AML-193 (cell line): ENCODE data around the gene UGT1A6.
"Not testable (repeated sequence)": the region's sequence is repeated elsewhere in the genome, so short reads cannot be mapped to it uniquely, and the experiment has no call there.

Source experiments
- DNase-seq, 2 experiments: peaks; one replicate each; lab custom pipeline; 2025; lab: John Stamatoyannopoulos, UW

UGT1A6 gene

DNA sequence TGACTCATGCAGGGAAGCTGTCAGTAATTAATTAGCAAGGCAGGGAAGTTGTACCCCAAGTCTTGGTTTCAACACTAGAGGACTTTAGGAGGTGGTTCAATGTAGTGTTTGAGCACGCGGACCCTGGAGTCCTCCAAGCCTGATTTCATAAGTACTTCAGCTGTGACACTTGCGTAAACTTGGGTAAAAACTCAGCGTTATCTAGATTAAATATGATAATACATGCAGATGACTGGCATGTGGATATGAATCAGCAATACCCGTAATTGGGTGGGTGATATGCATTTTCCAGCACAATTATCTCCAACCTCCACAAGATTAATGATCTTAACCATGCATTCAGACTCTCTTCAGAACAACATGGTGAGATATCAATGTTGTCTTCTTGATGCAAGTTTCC is 5.8 kb upstream of the UGT1A6 start:
- DNase-seq: no peak

DNA sequence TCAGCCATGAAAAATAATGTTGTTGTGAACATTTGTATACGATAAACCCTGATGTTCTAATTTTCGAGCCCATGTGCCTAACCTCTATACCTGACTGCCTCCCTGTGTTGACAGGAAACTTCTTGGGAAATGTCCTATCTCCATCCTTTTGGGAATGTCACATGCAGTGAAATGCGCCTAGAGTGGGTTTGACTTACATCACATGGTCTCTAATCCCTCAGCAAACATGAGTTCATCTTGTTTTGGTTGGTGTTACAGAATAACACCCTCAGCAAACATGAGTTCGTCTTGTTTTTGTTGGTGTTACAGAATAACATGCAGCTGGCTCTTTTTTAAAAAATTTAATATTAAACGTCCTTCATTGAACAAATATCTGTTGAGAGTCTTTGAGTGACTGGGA is 4.3 kb upstream of the UGT1A6 start:
- DNase-seq: no peak

DNA sequence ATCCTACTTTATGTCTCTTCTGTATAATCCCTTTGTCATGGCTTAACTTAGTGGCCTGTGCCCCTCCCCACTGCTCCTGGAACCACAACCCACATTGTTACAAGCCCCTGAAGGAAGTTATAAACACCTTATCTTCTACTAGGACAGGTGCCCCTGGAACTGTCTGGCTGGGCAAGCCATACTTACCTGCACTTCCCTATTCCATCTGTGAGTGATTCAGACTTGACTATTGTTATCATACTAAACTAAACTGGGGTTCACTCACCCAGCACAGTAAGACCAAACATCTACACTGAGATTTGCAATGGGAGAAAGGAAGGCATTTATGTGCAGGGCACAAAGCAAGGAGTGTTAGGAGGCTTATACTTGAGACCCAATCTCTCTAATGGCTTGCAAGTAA is 3.7 kb upstream of the UGT1A6 start:
- DNase-seq: no peak

DNA sequence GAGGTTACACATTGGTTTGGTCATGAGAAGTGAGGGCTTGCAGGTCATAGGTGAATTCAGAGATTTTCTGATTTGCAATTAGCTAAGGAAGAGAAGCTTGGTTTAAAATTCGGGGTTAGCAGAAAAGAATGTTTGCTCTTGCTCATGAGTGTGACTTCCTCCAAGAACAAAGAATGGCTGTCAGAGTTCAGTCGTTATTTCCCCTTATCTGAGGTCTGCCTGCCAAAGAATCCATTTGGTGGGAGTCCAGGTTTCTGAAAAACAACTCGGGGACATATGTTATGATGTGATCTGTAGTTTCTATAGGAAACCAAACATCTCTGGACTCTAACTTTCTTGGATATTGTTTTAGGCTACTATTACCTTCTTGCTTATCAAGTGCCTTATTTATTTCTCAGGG is 3.2 kb upstream of the UGT1A6 start:
- DNase-seq: no peak

DNA sequence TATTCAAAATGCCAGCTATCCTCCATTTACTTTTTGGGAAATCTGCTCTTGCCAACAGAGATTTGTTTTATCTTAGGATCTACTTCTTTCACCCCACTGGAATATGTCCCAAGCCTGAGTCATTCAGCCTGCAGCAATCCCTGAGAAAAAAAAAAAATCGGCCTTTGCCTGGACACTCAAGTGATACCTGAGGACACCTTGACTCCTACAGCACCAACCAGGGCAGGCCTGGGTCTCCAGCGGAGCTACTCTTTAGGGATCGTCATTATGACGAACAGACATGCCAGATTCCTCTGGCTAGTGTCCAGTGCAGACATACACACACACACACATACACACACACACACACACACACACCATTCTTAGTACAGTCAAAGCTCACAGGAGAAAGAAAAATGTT is 2.2 kb upstream of the UGT1A6 start:
- no peak for DNase-seq

DNA sequence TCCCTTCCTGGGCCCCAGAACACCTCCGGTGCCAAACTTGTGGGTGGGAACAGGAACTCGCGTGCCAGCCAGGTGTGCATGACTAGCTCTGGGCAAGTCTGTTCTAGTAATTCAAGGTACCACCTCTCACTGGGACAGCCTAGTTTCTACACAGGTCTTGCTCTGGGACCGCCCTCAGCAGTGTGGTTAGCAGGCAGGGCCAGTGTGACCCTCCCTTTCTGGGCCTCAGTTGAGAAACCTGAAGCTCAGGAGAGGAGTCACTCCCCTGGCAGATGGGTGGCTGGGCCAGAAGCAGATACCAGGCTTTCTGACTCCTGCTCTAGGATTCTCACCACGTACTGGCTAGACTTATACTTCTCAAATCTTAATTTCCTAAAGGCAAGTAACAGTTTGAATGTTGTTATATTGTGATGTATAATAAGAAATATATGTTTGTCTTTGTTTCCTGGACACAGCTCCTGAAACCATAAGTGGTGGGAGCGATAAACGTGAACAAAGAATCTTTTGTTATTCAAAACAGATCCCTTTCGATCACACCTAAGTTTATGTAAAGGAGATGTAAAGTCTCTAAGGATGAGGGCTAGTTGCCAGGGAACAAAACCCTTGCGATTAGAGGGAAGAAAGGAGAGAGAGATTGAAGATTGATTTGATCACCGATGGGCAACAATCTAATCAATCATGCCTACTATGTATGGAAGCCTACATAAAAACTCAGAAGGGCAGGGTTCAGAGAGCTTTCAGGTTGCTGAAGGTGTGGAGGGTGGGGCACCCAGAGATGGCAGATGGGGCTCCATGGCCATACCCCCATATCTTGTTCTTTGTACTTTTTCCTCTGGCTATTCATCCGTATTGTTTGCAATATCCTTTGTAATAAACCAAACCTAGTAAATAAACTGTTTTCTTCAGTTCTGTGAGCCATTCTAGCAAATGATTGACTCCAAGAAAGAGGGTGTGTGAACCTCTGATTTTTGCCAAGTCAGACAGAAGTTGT is 952 bp upstream of the UGT1A6 start:
- no peak for DNase-seq

DNA sequence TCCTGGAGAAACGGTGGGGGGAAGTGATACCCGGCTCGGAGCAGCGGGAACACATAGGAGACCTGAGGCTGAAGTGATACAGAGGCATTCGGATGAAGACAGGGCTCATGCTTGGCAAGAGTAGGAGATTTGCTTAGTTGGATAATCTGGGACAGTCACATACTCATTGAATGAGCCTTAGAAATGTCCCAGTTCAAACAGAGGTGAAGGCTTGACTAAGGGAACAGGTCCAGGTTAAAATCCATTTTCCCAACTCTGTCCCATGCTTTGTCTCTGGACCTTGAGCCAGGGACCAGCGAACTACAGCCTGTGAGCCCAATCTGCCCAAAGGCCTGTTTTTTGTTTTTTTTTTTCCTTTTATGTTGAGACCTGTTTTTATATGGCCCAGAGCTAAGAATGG is 1.3 kb downstream of the UGT1A6 start:
- DNase-seq: no peak

DNA sequence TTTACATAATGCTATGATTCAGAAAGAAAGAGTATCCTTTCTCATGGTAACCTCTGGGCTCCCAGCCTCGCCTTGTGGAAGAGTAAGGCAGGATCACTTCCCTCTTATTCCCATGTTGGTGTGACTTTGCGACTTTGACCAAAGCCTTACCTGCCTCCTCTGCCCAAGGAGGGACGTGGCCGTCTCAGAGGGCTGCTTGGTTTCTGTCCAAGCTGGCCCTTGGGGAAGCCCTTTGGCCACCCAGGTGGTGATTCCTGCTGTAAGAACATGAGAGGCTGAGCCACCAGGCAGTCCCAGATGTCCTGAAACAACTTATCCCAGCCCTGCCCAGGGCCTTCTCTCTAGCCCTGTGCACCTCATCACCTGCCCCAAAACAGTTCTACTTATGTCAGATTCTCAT is 6.0 kb downstream of the UGT1A6 start:
- DNase-seq: no peak

DNA sequence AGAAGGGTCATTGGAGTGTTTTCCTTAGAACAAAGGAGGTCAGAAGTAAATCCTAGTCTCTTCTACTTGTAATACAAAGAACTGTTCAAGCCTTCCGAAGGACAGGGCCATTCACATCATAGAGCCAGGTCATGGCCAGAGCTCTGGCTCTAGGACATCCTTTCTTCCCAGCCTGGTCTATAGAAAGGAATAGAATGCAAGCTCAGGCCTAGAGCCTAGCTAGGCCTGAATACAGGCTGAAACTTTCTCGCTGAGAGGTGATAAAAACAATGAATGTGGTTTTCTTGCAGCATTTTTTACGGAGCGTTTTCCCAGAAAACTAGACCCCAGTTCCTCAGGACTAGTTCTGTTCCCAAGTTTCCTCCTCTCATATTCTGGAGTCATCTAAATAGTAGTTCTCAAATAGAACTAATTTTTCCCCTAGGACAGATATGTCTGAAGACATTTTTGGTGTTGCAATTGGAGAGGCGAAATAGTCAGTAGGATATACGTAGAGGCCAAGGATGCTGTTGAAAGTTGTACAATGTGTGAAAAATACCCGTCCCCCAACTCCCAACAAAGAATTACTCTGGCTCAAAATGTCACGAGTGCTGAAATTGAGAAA is 6.8 kb downstream of the UGT1A6 start:
- DNase-seq: no peak

DNA sequence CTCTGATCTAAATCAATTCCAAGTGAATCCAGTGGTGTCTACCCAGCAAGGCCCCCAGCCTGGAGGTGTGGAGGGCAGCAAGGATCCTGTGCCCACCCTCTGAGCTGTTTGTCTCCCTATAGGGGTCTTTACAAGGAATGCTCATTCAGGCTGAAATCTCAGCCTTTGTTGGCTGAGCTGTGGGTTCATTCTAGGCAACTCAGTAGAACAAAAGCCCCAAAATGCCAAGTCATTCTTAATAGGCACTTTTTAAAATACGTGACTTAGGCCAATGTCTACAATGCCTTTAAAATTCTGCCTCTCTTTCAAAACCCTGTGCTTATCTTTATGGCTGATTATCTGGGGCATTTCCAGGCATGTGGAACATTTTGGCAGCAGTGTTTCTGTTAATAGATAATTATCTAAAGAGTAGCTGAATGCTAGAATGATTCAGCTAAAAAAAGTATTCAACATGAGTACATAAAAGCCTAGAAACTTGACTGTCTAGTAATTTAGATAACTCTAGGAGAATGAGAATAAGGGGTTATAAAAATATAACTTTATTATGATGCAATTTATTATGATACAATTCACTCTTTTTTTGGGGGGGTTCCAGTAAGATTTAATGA is 7.4 kb downstream of the UGT1A6 start:
- DNase-seq: no peak

DNA sequence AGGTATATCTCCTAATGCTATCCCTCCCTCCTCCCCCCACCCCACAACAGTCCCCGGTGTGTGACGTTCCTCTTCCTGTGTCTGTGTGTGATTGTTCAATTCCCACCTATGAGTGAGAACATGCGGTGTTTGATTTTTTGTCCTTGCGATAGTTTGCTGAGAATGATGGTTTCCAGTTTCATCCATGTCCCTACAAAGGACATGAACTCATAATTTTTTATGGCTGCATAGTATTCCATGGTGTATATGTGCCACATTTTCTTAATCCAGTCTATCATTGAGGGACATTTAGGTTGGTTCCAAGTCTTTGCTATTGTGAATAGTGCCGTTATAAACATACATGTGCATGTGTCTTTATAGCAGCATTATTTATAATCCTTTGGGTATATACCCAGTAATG is 8.2 kb downstream of the UGT1A6 start:
- not testable (repeated sequence) for DNase-seq

DNA sequence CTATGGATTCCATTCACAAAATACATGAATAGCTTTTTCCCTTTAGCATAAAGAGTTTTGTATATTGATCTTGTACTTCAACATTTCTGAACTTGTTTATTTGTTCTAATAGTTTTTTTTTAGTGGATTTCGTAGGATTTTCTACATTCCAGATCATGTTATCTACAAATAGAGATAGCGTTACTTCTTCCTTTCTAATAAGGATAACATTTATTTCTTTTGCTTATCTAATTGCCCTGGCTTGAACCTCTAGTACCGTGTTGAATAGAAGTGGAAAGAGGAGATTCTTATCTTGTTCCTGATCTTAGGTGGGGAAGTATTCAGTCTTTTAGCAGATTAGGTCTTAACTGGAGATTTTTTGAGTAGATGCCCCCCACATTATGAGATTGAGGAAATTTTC is 9.5 kb downstream of the UGT1A6 start:
- no peak for DNase-seq

DNA sequence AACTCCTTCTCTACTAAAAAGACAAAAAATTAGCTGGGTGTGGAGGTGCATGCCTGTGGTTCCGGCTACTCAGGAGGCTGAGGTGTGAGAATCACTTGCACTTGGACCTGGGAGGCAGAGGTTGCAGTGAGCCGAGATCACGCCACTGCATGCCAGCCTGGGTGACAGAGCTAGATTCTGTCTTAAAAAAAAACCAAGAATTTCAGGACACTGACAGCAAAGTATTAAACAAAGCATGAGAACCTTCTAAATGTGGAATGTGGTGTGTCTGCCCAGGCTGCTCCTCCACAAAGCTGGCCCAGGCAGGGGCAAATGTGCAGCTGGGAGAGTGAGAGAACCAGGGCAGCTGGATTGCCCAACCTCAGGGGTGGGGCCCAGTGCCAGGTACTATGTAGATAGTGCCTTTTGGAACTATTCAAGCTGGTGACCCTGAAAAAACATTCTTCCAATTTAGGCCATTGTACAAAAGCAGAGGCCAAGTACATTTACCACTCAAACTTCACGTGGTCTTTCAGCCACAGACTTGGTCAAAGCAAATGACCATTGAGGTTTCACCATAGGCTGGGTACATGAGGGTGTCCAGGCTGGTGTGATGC is 13.3 kb downstream of the UGT1A6 start:
- no peak for DNase-seq

DNA sequence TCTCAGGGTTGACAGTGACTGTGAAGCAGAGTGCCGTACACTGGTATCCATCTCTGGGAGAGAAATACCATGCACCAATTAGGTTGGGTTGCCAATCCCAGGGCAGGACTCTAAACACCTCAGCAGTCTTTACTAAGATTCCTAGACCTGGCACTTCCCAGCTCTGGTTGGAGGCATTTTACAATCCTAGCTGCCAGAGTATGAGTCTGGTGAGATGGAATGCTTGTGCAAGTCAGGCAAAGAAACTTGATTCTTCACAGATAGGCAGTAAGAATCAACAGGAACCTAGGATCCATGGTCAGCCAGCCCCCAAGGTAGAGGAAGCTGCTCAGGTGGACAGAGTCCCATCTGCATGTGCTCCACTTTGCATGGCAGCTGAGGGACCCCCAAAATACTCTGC is 14.0 kb downstream of the UGT1A6 start:
- DNase-seq: no peak

DNA sequence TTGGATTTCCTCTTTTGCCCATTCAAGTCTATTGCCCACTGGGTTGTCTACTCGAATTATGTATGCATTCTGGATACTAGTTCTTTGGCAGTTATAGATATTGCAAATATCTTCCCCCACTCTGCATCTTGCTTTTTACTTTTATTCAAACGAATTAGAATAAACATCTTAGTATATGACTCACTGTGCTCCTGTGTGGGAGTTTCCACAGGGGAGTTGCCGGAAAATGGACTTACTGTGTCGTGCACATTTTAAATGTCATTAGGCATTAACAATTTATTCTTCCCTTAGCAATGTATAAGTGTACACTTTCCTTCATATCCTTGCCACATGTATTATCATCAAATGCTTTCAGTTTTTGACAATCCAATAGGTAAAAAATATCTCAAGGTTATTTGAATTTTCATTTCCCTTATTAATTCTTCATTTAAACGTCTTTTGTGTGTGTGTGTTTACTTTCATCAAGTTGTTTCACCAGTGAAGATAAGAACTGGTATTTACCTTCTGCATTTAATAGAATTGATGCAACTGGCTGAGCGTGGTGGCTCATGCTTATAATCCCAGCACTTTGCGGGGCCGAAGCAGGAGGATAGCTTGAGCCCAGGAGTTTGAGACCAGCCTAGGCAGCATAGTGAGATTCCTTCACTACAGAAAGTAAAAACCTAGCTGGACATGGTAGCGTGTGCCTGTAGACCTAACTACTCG is 15.4 kb downstream of the UGT1A6 start:
- DNase-seq: no peak

DNA sequence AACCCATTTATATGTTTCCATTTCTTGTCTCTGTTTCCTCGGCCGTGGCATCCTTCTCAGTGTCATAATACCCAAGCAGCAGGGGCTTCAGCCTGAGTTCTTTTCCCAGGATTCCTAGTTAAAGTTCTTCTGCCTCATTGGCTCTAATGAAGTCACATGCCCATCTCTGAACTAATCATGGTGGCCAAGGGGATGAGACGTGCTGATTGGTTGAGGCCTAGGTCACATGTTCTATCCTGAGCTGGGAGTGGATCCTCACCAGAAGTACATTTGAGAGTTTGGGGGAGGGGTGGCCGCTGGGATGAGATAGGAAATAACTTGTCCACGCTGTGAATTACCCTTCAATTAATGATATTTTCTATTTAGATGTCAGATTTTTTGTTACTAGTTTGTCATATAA is 16.3 kb downstream of the UGT1A6 start:
- DNase-seq: no peak

DNA sequence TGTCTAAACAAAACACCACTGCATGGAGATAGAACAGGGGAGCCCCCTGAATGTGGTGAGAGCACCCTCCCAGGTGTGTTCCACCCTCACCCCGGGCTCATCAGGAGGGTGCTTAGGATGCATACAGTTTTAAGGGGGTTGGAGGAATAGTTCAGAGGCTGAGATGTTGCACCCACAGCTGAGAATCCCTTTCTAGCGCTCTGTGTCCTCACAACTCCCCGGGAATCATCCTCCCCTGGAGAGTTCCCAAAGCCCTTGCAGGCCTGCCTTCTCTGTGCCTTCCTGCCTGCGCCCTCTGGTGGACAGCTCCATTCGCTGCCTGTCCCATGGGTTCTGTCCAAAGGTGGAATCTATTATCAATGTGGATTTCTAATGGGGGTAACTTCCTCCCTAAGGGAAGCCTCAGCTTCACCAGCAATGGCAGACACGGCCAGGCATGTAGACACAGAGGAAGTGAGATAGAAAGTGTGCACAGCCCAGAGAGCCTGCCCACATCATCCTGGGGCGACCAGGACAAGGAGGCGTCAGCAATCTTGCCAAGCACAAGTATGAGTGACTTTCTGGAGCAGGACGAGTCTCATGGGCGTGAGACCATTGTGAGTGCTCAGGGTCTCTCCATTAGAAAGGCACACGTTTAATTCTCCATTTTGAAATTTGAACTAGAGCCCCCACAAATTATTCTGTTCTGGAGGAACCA is 18.8 kb downstream of the UGT1A6 start:
- DNase-seq: peak; percentile 30 to 38

DNA sequence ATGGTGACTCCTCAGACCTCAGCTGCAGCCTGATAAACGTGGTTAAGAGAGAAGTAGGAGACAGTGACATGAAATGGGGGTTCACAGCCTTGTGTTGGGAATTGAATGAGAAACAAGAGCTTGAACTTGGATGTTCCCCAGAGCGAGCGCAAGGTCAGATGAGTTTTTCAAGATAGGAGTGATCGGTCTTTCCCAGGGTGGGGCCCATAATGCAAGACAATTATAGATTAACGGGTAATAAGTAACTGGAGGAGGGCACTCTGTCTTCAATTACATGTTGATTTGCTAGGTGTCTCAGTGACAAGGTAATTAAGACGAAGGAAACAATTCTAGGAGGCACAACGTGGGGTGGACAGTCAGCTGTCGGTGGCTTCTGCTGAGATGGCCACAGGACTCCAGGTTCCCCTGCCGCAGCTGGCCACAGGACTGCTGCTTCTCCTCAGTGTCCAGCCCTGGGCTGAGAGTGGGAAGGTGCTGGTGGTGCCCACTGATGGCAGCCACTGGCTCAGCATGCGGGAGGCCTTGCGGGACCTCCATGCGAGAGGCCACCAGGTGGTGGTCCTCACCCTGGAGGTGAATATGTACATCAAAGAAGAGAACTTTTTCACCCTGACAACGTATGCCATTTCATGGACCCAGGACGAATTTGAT is 20.0 kb downstream of the UGT1A6 start, which contains the start of gene UGT1A5:
Gene UGT1A5 (plus strand): TSS at position 297 of the 651 bp plus-strand sequence. CDS start 85 bp downstream, at position 382.
- no peak for DNase-seq

DNA sequence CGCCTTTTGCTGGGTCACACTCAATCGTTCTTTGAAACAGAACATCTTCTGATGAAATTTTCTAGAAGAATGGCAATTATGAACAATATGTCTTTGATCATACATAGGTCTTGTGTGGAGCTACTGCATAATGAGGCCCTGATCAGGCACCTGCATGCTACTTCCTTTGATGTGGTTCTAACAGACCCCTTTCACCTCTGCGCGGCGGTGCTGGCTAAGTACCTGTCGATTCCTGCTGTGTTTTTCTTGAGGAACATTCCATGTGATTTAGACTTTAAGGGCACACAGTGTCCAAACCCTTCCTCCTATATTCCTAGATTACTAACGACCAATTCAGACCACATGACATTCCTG is 20.5 kb downstream of the UGT1A6 start:
- no peak for DNase-seq

DNA sequence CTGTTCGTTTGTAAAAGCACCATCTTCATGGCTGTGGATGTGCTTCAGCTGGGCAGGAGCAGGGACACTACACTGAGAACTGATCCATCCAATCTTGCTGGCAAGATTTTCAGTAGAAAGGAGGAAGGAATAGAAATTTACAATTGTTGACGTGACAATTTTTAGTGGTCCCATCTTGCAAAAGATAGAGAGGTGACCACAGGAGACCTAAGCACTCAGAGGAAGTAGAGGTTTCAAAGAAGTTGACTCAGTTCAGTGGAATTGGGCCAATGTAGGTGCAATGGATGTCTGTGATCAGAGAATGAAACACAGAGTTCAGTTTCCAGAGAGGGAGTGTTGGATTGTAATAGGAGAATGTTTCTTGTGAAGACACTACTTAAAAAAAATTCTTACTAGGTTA is 21.4 kb downstream of the UGT1A6 start:
- DNase-seq: no peak

DNA sequence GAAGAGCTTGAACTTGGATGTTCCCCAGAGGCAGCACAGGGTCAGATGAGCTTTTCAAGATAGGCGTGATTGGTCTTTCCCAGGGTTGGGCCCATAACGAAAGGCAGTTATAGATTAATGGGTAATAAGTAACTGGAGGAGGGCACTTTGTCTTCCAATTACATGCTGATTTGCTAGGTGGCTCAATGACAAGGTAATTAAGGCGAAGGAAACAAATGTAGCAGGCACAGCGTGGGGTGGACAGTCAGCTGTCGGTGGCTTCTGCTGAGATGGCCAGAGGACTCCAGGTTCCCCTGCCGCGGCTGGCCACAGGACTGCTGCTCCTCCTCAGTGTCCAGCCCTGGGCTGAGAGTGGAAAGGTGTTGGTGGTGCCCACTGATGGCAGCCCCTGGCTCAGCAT is 25.9 kb downstream of the UGT1A6 start, which contains the start of gene UGT1A4:
Gene UGT1A4 (plus strand): TSS at position 185 of the 400 bp plus-strand sequence. CDS start 85 bp downstream, at position 270.
- DNase-seq: no peak
